ENCODE results near the gene ITPK1.

ITPK1 gene

DNA sequence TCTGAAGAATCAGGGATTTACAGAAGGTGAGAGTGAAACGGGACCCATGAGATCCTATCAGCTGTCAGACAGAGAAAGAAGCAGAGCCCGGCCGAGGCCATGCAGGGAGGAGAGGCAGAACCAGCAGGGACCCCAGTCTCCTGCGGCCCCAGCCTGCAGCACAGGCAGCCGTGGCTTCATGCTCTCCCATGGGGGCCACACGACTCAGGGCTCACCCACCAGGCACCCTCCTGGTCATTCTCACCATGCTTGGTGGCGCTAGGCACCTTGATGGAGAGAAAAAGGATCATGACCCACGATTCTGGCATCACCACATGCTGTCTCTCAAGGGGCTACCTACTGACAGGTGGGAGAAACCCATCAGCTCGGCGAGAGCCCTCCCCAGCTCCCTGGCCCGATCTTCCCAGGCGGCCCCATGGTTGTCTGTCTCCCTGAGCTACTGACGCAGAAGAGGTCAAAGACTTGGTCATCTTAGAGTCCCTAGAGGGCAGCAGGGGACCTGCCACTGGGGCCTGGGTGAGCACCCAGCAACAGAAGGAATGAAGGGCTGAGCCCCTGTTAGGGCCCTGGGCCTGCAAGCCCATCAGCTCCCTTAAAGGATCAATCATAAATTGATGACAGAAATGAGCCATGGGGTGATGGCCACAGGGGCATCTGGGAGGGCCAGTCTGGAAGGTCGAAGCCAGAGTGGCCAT, 58.0 kb downstream of the ITPK1 start:
- Mint-ChIP-seq H3K4me1 (ENCODE audit: low read depth) (peaks cover 58% of the 10 kb centered on the region), H3K4me3 (no peak overlapping the region)

DNA sequence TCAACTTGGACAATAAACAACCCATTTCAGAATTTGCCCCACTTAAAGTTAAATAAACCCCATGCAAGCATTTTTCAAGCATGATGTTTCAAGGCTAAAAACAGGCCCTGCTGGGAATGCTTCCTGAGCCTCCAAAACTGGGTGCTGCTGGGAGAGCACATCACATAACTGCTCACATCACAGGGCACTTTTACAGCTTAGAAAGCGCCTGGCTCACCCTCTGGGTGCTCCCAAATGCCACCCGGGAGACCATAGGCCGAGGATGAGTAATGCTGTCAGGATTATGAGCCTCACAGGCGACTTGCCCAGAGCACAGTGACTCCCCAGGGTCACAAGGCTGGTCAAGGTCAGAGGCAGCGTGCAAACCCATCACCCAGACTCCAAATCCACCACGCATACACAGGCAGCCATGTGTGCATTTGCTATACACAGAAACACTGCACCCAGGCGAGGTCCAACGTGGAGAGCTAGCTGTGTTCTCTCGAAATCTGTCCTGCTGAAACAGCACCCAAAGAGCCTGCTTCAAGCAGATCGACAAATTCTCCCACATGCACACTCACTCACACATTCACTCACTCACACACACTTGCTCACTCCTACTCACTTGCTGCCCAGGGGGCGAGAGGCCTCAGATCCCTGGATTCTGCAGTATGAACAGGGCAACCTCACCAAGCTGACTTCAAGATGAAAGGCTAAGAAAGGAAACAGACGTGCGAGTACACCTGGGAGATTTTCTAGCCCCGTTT, 58.7 kb downstream of the ITPK1 start:
- peak overlapping the region; percentile 71 for H3K27ac Mint-ChIP-seq
- H3K4me1 Mint-ChIP-seq (ENCODE audit: low read depth): peaks cover 58% of the 10 kb centered on the region
- no peaks in the 10 kb centered on the region for H3K27me3 Mint-ChIP-seq
- H3K9me3 Mint-ChIP-seq: no peaks in the 10 kb centered on the region
- H3K36me3 Mint-ChIP-seq (ENCODE audit: low read depth): peaks cover 8% of the 10 kb centered on the region
- no peak for DNase-seq
- no peak overlapping the region for H3K4me3 Mint-ChIP-seq

More for the DNA sequence above, 58.0 kb downstream of the ITPK1 start:
- H3K36me3 Mint-ChIP-seq (ENCODE audit: low read depth): peaks cover 8% of the 10 kb centered on the region
- no peaks in the 10 kb centered on the region for H3K9me3 Mint-ChIP-seq
- peak overlapping the region; percentile 71 for H3K27ac Mint-ChIP-seq
- DNase-seq: no peak
- no peaks in the 10 kb centered on the region for H3K27me3 Mint-ChIP-seq

DNA sequence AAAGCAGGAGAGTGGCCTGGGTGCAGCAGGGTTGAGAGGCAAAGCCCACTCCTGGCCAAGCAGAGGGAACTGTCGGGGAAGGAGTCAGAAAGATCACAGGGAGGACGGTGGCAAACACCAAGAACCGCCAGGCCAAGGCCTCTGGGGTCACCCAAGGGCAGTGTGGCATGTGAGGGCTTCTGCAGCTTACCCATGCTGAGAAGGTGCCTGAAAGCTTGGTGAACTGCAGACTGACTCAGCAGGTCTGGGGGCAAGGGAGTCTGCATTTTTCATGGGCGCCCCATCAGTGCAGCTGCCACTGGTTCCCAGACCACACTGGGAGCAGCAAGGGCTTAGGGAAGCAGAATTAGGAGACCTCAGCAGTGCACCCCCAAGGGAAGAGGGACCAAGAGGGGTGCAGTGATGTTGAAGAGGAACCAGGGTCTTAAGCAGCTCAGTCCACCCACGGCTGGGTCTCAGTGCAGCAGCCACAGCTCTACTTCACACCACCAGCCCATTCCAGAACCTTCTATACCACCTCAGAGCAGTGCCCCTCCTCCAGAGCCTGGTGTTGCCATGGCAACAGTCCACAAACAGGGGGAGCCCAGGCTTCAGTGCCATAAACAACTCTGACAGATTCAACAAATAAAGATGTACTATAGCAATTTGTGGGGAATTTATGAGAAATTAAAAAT, 59.4 kb downstream of the ITPK1 start:
- Mint-ChIP-seq H3K36me3 (ENCODE audit: low read depth) (peaks cover 8% of the 10 kb centered on the region), H3K9me3 (no peaks in the 10 kb centered on the region), H3K4me1 (ENCODE audit: low read depth) (peaks cover 53% of the 10 kb centered on the region), H3K27me3 (no peaks in the 10 kb centered on the region), H3K27ac (peak overlapping the region; percentile 55), H3K4me3 (no peak overlapping the region)
- no peak for DNase-seq

DNA sequence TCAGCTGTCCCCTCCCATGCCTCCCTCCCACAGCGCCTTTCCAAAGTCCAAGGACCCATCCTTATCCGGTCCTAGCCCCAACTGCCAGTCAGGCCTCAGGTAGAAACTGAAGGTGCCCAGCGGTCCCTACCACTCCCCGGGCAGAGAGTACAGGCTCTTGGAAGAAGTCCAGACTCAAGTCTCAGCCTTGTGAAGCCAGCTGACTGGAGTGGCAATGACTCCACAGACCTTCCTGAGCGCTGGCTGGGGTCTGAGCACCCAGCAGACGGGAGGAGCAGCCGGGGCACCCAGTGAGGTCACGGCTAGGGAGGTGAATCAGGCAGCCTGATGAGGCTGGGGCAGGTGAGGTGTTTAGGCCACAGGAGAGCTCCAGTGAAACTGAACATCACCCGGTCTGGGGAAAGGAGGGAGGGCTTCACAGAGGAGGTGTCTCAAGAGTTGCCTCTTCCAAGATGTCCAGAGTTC, 60.0 kb downstream of the ITPK1 start:
- H3K36me3 Mint-ChIP-seq (ENCODE audit: low read depth): peaks cover 12% of the 10 kb centered on the region

DNA sequence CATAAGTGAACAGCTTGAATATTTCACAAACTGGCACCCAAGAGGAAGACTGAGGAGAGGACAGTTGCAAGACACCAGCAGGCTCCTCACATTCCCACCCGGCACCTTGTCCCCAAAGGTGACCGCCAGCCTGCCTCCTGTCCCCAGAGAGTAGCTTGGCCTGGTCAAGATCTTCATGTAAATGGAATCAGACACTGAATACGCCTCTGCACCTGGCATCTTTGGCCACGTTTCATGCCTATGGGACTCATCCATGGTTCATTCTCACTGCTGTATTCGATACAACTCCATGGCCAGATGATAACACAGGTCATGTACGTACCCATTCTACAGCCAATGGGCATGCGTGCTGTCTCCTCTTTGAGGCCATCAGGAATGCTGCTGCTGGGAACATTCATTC, 60.8 kb downstream of the ITPK1 start:
- DNase-seq: no peak
- H3K9me3 Mint-ChIP-seq: no peaks in the 10 kb centered on the region
- no peak overlapping the region for H3K4me3 Mint-ChIP-seq
- peaks cover 17% of the 10 kb centered on the region for H3K36me3 Mint-ChIP-seq (ENCODE audit: low read depth)
- peaks cover 39% of the 10 kb centered on the region for H3K4me1 Mint-ChIP-seq (ENCODE audit: low read depth)
- peak overlapping the region; percentile 33 for H3K27ac Mint-ChIP-seq
- H3K27me3 Mint-ChIP-seq: no peaks in the 10 kb centered on the region

More for the DNA sequence above, 60.0 kb downstream of the ITPK1 start:
- H3K4me3 Mint-ChIP-seq: no peak overlapping the region
- H3K9me3 Mint-ChIP-seq: no peaks in the 10 kb centered on the region
- DNase-seq: no peak
- no peaks in the 10 kb centered on the region for H3K27me3 Mint-ChIP-seq
- H3K4me1 Mint-ChIP-seq (ENCODE audit: low read depth): peaks cover 47% of the 10 kb centered on the region
- peak overlapping the region; percentile 55 for H3K27ac Mint-ChIP-seq

DNA sequence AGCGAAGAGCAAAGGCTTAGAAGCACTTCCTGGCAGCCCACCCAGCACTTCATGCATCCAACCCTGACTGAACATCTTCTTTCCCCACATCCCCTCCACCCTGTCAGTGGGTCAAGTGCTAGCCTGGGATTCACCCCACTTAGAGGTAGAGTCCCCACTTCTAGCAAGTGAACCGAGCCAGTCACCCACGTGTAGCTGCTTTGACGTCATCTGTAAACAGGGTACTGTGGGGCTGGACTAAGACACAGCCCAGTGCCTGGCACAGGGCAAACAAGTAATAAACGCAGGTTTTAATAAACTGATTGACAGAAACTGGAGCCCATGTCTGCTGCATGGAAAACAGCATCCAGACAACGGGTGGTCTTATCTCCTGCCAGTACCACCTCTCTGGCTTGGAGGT, 61.7 kb downstream of the ITPK1 start:
- Mint-ChIP-seq H3K4me1 (ENCODE audit: low read depth) (peaks cover 38% of the 10 kb centered on the region), H3K27me3 (no peaks in the 10 kb centered on the region), H3K9me3 (no peaks in the 10 kb centered on the region), H3K36me3 (ENCODE audit: low read depth) (peaks cover 23% of the 10 kb centered on the region), H3K27ac (peak overlapping the region; percentile 47), H3K4me3 (no peak overlapping the region)
- DNase-seq: no peak

DNA sequence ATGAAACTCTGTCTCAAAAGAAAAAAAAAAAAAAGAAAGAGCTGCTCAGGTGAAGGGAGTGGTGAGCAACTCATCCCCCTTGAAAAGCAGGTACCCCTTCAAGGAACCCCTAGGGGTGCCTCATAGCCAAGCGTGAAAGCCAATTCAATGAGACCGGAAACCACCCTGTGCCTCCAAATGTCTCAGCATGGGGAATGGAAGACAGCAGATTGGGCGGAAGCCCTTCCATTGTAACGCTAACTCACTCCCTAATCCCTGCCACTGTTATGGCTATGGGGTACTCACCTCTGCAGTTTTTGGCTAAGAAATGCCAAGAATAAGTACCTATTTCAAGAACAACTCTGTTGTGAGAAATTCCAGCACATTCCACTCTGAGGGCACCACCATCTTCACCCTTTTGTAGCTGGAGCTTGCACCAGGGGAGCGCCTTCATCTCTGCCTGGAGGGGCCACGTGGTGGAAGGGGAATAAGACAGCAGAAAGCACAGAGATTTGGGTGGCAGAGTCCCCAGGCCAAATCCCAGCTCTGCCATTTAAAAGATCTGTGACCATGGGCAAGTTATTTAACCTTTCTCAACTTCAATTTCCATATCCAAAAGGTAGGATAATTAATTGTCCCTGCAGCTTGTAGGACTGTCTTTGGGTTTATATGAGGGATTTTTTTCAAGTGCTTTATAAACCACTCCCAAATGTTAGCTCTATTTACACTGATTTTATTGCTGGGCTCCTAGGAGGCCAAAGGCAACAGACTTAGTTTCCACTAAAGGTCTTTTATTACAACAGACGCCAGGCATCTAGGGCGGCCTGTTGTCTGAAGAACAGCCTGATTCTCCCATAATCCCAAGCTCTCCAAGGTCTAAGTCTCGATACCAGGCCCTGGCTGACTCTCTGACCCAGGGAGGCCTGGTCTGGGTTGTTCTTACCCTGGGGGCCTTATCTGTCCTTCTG, 63.9 kb downstream of the ITPK1 start:
- Mint-ChIP-seq H3K9me3 (no peaks in the 10 kb centered on the region), H3K27ac (no peak overlapping the region), H3K27me3 (no peaks in the 10 kb centered on the region), H3K36me3 (ENCODE audit: low read depth) (peaks cover 38% of the 10 kb centered on the region), H3K4me3 (no peak overlapping the region), H3K4me1 (ENCODE audit: low read depth) (peaks cover 27% of the 10 kb centered on the region)
- no peak for DNase-seq

DNA sequence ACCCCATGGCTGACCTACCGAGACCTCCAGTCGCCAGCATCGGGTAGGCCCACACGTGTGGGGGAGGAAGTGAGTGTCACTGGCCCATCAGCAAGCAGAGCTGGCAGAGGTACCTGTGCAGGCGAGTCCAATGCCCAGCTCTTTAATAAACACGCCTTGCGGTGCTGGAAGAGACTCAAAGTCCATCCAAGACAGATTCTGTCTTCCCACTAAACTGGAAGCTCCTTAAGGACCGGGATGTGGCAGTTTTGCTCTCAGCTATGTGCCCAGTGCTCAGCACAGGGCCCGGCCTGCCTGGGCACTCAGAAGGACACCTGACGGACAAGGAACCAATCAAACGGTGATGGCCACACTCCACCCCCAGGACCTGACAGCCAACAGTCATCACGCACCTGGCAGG, 65.0 kb downstream of the ITPK1 start:
- Mint-ChIP-seq H3K27me3 (no peaks in the 10 kb centered on the region), H3K4me3 (no peak overlapping the region), H3K27ac (no peak overlapping the region), H3K9me3 (no peaks in the 10 kb centered on the region), H3K36me3 (ENCODE audit: low read depth) (peaks cover 31% of the 10 kb centered on the region), H3K4me1 (ENCODE audit: low read depth) (peaks cover 27% of the 10 kb centered on the region)
- no peak for DNase-seq

DNA sequence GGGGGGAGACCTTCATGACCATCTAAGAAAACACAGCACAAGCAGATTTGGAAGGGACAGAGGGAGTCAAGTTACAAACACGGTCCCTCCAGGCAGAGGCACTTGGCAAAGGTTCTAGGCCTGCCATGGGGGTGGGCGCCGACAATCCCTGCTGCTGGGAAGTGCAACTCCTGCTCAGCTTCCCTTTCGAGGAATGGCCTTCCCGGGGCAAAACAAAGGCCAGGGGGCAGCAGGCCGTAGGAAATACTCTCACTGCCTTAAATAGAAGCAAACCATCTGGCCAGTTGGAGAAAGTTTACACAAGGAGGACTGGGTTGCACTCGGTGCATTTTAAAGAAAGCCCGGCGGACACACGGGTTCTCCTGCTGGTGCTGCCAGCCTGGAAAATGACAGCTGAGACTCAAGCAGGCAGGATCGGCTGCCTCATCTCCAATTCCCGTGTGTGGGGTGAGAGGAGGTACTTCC, 65.8 kb downstream of the ITPK1 start:
- Mint-ChIP-seq H3K9me3 (no peaks in the 10 kb centered on the region), H3K4me3 (no peak overlapping the region), H3K27ac (no peak overlapping the region), H3K36me3 (ENCODE audit: low read depth) (peaks cover 30% of the 10 kb centered on the region), H3K4me1 (ENCODE audit: low read depth) (peaks cover 25% of the 10 kb centered on the region), H3K27me3 (no peaks in the 10 kb centered on the region)
- DNase-seq: no peak

DNA sequence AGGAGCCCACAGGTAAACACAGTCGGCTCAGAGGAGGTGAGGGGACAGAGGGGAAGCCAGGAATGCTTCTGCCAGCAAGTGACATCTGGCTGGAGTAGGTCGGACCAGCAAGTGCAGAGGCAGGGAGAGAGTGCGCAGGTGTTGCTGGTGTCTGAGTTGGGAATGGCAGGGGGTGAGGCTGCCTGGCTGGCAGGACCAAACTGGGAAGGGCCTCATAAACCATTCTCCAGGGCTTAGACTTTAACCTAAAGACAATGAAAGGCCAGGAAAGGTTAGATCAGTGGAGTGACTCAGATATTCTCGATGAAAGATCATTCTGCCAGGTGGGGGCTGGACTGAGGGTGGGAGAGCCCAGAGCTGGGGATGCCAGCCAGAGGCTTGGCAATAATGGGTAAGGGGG, 66.4 kb downstream of the ITPK1 start:
- Mint-ChIP-seq H3K27me3 (no peaks in the 10 kb centered on the region), H3K4me3 (no peak overlapping the region), H3K36me3 (ENCODE audit: low read depth) (peaks cover 30% of the 10 kb centered on the region), H3K9me3 (no peaks in the 10 kb centered on the region), H3K4me1 (ENCODE audit: low read depth) (peaks cover 28% of the 10 kb centered on the region), H3K27ac (peak overlapping the region; percentile 56)
- DNase-seq: no peak

DNA sequence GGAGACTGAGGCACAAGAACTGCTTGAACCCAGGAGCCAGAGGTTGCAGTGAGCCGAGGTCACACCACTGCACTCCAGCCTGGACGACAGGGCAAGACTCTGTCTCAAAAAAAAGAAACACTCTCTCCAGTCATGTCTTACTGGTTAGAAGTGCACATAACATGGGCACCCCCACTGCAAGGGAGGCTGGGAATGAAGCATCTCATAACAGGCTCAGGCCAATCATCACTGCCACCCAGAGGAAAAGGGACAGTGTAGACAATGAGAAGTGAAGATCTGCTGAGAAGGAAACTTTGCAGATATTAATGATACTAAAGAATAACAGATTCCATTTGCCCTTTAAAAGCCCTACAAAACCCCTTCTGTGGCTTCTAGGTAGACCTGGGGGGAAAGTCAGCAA, 66.9 kb downstream of the ITPK1 start:
- Mint-ChIP-seq H3K36me3 (ENCODE audit: low read depth) (peaks cover 30% of the 10 kb centered on the region), H3K27ac (peak overlapping the region; percentile 56)

DNA sequence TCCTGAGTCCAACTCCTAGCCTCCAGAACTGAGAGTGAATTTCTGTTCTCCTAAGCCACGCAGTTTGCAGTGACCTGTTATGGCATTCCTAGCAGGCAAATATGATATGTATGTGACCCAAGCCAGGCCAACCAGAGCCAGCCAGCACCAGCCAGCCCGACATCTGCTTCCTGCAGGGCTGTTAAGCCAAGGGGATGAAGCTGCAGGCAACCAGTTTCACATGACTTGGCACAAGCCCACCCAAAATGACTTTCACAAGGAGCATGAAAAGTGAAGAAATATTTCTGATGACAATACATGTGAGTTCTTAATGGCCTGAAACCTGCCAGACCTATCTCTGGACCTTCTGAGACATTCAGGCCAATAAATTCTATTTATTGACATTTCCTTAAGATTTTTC, 68.1 kb downstream of the ITPK1 start:
- H3K4me1 Mint-ChIP-seq (ENCODE audit: low read depth): peaks cover 34% of the 10 kb centered on the region
- no peak for DNase-seq
- H3K9me3 Mint-ChIP-seq: no peaks in the 10 kb centered on the region
- no peaks in the 10 kb centered on the region for H3K27me3 Mint-ChIP-seq
- H3K36me3 Mint-ChIP-seq (ENCODE audit: low read depth): peaks cover 30% of the 10 kb centered on the region
- H3K27ac Mint-ChIP-seq: peak overlapping the region; percentile 38
- H3K4me3 Mint-ChIP-seq: no peak overlapping the region

More for the DNA sequence above, 66.9 kb downstream of the ITPK1 start:
- H3K4me3 Mint-ChIP-seq: no peak overlapping the region
- no peaks in the 10 kb centered on the region for H3K27me3 Mint-ChIP-seq
- H3K4me1 Mint-ChIP-seq (ENCODE audit: low read depth): peaks cover 28% of the 10 kb centered on the region
- DNase-seq: no peak
- no peaks in the 10 kb centered on the region for H3K9me3 Mint-ChIP-seq

DNA sequence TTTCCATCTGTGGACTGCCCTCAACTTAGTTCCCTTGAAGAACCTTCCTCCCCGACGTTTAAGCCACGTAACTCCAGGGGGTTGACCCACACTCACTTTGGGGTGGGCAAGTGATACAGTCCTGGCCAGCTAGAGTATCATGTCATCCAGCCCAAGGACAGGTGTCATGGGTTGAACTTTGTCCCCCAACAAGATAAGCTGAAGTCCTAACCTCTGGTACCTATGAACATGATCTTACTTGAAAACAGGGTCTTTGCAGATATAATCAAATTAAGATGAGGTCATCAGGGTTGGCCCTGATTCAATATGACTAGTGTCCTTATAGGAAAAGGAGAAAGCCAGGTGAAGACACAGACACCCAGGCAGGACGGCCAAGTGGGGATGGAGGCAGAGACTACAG, 68.6 kb downstream of the ITPK1 start:
- Mint-ChIP-seq H3K4me3 (no peak overlapping the region), H3K36me3 (ENCODE audit: low read depth) (peaks cover 30% of the 10 kb centered on the region), H3K4me1 (ENCODE audit: low read depth) (peaks cover 39% of the 10 kb centered on the region), H3K27ac (peak overlapping the region; percentile 44), H3K9me3 (no peaks in the 10 kb centered on the region), H3K27me3 (no peaks in the 10 kb centered on the region)
- no peak for DNase-seq

DNA sequence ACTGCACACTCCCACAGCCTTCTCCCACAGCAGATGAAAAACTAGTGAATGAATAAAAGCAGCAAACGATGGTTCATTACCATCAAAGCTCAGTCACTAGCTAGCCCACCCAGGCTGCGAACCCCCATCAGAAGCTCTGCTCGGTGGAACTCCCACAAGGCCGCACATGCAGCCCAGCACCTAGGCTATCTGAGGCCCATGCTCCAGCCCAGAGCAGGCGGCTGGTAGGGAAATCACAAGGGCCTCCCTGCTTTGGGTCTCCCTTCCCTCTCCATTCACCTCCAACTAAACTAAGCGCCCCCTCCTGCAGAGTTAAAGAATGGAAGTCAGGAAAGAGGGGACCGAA, 69.0 kb downstream of the ITPK1 start:
- Mint-ChIP-seq H3K4me3 (no peak overlapping the region), H3K36me3 (ENCODE audit: low read depth) (peaks cover 30% of the 10 kb centered on the region), H3K27ac (peak overlapping the region; percentile 44), H3K4me1 (ENCODE audit: low read depth) (peaks cover 44% of the 10 kb centered on the region), H3K9me3 (no peaks in the 10 kb centered on the region), H3K27me3 (no peaks in the 10 kb centered on the region)
- DNase-seq: no peak

All from activated T-cell treated with anti-CD3 and anti-CD28 coated beads, Interleukin-2, amount 50 U/mL, for 24 hours (primary cell).